Sigmoid colon (tissue), 3 donors: Measurements from ENCODE around the gene PXDN.
"Not testable (repeated sequence)": the region's sequence is repeated elsewhere in the genome, so short reads cannot be mapped to it uniquely, and the experiment has no call there.

Experiments
- POLR2A ChIP-seq, 2 donors: fragments of 450-650 bp; IDR thresholded peaks; one replicate each; pipeline ENCODE4 v1.6.1; 2016; ENCODE audit warnings: antibody characterized with exemption in 2 of 2, mild to moderate bottlenecking in 2 of 2, moderate library complexity in 2 of 2
- TF ChIP-seq, protein P1 (sequence below), 4 experiments: fragments of 450-650 bp in 3 of 4; fragments of 200-600 bp in 1 of 4; IDR thresholded peaks; one replicate each; pipeline ENCODE4 v1.5.1; 2016 to 2019; ENCODE audit warnings: antibody characterized with exemption in 4 of 4, mild to moderate bottlenecking in 3 of 4, moderate library complexity in 2 of 4

DNA sequence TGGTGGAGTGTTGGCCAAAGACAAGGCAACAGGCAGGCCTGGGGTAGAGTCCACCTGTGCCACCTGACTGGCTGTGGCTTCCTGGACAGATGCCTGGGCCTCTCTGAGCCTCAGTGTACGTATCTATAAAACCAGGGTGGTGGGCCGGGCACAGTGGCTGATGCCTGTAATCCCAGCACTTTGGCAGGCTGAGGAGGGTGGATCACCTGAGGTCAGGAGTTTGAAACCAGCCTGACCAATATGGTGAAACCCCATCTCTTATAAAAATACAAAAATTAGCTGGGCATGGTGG is 28.4 kb downstream of the PXDN start:
- TF ChIP-seq POLR2A (IDR thresholded peaks at IDR 0.05) = not testable (repeated sequence)
- TF ChIP-seq, protein P1, sequence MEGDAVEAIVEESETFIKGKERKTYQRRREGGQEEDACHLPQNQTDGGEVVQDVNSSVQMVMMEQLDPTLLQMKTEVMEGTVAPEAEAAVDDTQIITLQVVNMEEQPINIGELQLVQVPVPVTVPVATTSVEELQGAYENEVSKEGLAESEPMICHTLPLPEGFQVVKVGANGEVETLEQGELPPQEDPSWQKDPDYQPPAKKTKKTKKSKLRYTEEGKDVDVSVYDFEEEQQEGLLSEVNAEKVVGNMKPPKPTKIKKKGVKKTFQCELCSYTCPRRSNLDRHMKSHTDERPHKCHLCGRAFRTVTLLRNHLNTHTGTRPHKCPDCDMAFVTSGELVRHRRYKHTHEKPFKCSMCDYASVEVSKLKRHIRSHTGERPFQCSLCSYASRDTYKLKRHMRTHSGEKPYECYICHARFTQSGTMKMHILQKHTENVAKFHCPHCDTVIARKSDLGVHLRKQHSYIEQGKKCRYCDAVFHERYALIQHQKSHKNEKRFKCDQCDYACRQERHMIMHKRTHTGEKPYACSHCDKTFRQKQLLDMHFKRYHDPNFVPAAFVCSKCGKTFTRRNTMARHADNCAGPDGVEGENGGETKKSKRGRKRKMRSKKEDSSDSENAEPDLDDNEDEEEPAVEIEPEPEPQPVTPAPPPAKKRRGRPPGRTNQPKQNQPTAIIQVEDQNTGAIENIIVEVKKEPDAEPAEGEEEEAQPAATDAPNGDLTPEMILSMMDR (IDR thresholded peaks at IDR 0.05) = not testable (repeated sequence)
